ENCODE data around the gene HMGXB3.

HMGXB3 gene

GRCh38 chr5:149960272-149961185 is 40.0 kb upstream of the HMGXB3 start, which contains the start of gene SLC26A2:
SLC26A2 (plus strand) TSS chr5:149960758; CDS start chr5:149977653, 16,895 bp downstream.
- peak within 1 kb of the TSS; percentile 72 to 86 (median 82) for H3K9ac ChIP-seq
- no peak for TF ChIP-seq Cebpa-rat (IDR thresholded peaks at IDR 0.05)
- no peaks in the 10 kb centered on the region for H3K9me3 ChIP-seq (replicated peaks in 1 of 11)
- H4K20me1 ChIP-seq: peaks cover 0 to 7% (median 0%) of the 10 kb centered on the region in 11 experiments; a peak in 4 of 22 replicates
- peak within 1 kb of the TSS; percentile 80 to 99 (median 94) for H3K4me2 ChIP-seq
- peaks cover 27 to 39% (median 34%) of the 10 kb centered on the region in 10 experiments for H3K4me1 ChIP-seq
- peak within 1 kb of the TSS; percentile 70 to 92 (median 82) for H3K4me3 ChIP-seq
- H3K27me3 ChIP-seq: no peaks in the 10 kb centered on the region
- H3K36me3 ChIP-seq: no peaks in the 10 kb centered on the region
- peak within 1 kb of the TSS; percentile 64 to 89 (median 79) for H3K27ac ChIP-seq

DNA sequence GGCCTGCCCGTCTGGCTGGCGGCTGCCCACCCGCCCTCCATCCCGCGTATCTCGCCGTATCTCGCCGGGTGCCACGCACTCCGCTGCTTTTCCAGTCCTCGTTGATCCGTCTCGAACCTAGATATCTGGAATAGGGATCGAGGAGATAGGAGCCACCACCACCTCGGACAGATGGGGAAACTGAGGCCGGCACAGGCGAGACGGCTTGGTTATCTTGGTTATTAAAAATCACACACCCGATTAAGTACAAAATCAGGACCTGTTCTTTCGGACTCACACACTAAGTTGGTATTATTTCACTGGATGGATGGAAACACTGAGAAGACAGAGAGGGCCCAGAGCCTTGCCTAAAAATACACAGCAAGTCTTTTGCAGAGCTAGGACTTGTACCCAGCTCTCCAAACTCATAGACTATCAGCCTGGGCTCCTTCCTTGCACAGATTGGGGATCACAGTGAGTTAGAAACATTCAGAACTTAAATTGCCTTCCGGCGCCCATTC is 39.3 kb upstream of the HMGXB3 start:
- Histone ChIP-seq H3K27me3 (no peaks in the 10 kb centered on the region), H3K4me2 (peak overlapping the region; percentile 80 to 99 (median 94)), H3K27ac (peak overlapping the region; percentile 18 to 87 (median 77); a peak in 18 of 22 replicates), H3K36me3 (no peaks in the 10 kb centered on the region), H4K20me1 (peaks cover 0 to 7% (median 0%) of the 10 kb centered on the region in 11 experiments; a peak in 4 of 22 replicates), H3K9ac (peak overlapping the region; percentile 72 to 85 (median 82)), H3K4me3 (peak overlapping the region; percentile 70 to 92 (median 82)), H3K4me1 (peaks cover 27 to 39% (median 34%) of the 10 kb centered on the region in 10 experiments), H3K9me3 (replicated peaks in 1 of 11) (no peaks in the 10 kb centered on the region)
- TF ChIP-seq Cebpa-rat (IDR thresholded peaks at IDR 0.05): no peak

GRCh38 chr5:149961957-149962409 is 38.6 kb upstream of the HMGXB3 start:
- peak overlapping the region in 3 of 11 experiments; percentile 77 to 84 (median 80); a peak in 1 of 22 replicates for H3K9ac ChIP-seq
- no peaks in the 10 kb centered on the region for H3K9me3 ChIP-seq (replicated peaks in 1 of 11)
- H3K4me3 ChIP-seq: peak overlapping the region in 1 of 10 experiments; percentile 86; a peak in 2 of 20 replicates
- H4K20me1 ChIP-seq: peaks cover 0 to 7% (median 0%) of the 10 kb centered on the region in 11 experiments; a peak in 4 of 22 replicates
- peak overlapping the region; percentile 80 to 99 (median 94) for H3K4me2 ChIP-seq
- no peaks in the 10 kb centered on the region for H3K27me3 ChIP-seq
- peaks cover 27 to 32% (median 28%) of the 10 kb centered on the region in 10 experiments for H3K4me1 ChIP-seq
- TF ChIP-seq Cebpa-rat (IDR thresholded peaks at IDR 0.05): no peak
- H3K27ac ChIP-seq: no peak overlapping the region
- H3K36me3 ChIP-seq: no peaks in the 10 kb centered on the region

GRCh38 chr5:149962601-149963300 is 37.8 kb upstream of the HMGXB3 start:
- peaks cover 23 to 28% (median 25%) of the 10 kb centered on the region in 10 experiments for H3K4me1 ChIP-seq
- no peak overlapping the region for H3K27ac ChIP-seq
- peak overlapping the region in 2 of 11 experiments; percentile 88 to 93; a peak in 2 of 22 replicates for H3K4me2 ChIP-seq
- H3K36me3 ChIP-seq: 0 out of 22 replicates have a peak, but pooled peaks cover 0 to 3% (median 0%) of the 10 kb centered on the region in 11 experiments
- H4K20me1 ChIP-seq: peaks cover 0 to 7% (median 0%) of the 10 kb centered on the region in 11 experiments; a peak in 4 of 22 replicates
- no peak for TF ChIP-seq Cebpa-rat (IDR thresholded peaks at IDR 0.05)
- no peaks in the 10 kb centered on the region for H3K27me3 ChIP-seq
- H3K9ac ChIP-seq: no peak overlapping the region
- no peak overlapping the region for H3K4me3 ChIP-seq
- H3K9me3 ChIP-seq (replicated peaks in 1 of 11): no peaks in the 10 kb centered on the region

DNA sequence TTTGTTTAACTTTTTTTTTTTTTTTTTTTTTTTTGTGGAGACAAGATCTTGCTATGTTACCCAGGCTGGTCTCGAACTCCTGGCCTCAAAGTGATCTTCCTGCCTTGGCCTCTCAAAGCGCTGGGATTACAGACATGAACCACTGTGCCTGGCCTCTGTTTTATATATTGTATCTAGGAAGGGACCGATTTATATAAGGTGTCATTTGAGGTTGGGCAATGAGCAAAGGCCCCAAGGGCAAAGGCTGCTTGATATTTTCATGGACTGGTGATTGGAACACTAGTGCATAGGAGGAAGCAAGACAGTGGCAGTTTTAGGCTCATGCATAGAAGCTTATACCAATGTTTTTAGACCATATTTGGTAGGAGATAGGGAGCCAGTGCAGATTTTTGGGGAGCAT is 36.8 kb upstream of the HMGXB3 start:
- H3K9ac ChIP-seq: no peak overlapping the region
- TF ChIP-seq Cebpa-rat (IDR thresholded peaks at IDR 0.05): no peak
- peaks cover 23 to 28% (median 25%) of the 10 kb centered on the region in 10 experiments for H3K4me1 ChIP-seq
- H3K9me3 ChIP-seq (replicated peaks in 1 of 11): no peaks in the 10 kb centered on the region
- H3K27me3 ChIP-seq: no peaks in the 10 kb centered on the region
- H3K27ac ChIP-seq: no peak overlapping the region
- H3K4me2 ChIP-seq: no peak overlapping the region
- peaks cover 0 to 7% (median 0%) of the 10 kb centered on the region in 11 experiments; a peak in 4 of 22 replicates for H4K20me1 ChIP-seq
- H3K36me3 ChIP-seq: 0 out of 22 replicates have a peak, but pooled peaks cover 0 to 4% (median 0%) of the 10 kb centered on the region in 11 experiments
- H3K4me3 ChIP-seq: no peak overlapping the region

- H4K20me1 ChIP-seq: peaks cover 0 to 8% (median 0%) of the 10 kb centered on the region in 11 experiments; a peak in 7 of 22 replicates
- TF ChIP-seq Cebpa-rat (IDR thresholded peaks at IDR 0.05): no peak
- peaks cover 0 to 19% (median 0%) of the 10 kb centered on the region in 11 experiments; a peak in 1 of 22 replicates for H3K36me3 ChIP-seq
- no peak overlapping the region for H3K27ac ChIP-seq
- H3K9ac ChIP-seq: no peak overlapping the region
- no peak overlapping the region for H3K4me3 ChIP-seq
- no peak overlapping the region for H3K4me2 ChIP-seq
- H3K4me1 ChIP-seq: peaks cover 0 to 8% (median 2%) of the 10 kb centered on the region in 10 experiments; a peak in 17 of 20 replicates
- H3K9me3 ChIP-seq (replicated peaks in 1 of 11): no peaks in the 10 kb centered on the region
- no peaks in the 10 kb centered on the region for H3K27me3 ChIP-seq
These were observed 33.6 kb upstream of the HMGXB3 start for GRCh38 chr5:149966946-149967345.

DNA sequence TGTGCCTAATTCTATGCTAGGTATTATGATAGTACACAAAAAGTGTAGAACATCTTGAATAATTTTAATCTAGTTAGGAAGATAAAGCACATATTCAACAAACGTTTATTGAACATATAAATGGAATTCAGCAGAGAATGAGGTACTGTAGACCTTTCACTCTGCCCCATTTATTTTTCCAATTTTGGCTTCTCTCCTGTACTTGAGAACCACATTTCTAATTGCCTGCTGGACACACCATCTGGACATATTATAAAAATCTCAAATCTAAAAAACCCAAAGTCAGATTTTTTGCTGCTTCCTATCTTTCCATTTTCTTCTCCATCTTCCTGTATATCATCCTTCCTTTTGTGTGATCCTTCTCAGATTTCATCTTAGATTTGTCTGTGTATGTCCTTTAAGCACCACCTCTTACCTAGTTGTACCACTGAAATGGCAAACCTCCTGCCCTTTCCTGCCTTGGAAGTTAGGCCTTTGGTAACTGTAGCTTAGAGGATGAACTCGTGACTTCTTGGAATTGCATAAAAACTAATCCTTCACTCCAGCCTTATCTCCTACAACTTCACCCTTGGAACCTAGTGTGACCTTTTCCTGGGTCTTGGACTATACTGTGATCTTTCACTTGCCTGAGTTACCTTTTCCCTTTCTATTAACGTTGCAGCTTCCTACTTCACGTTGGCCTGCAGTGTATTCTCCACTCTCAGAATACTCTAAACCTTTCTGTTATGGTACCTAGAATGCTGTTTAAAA is 31.2 kb upstream of the HMGXB3 start:
- H3K4me3 ChIP-seq: no peak overlapping the region
- H3K27me3 ChIP-seq: no peaks in the 10 kb centered on the region
- H3K4me2 ChIP-seq: no peak overlapping the region
- no peaks in the 10 kb centered on the region for H3K4me1 ChIP-seq
- peaks cover 0 to 19% (median 0%) of the 10 kb centered on the region in 11 experiments; a peak in 1 of 22 replicates for H3K36me3 ChIP-seq
- no peak overlapping the region for H3K27ac ChIP-seq
- TF ChIP-seq Cebpa-rat (IDR thresholded peaks at IDR 0.05): no peak
- H3K9ac ChIP-seq: no peak overlapping the region
- peaks cover 0 to 10% (median 0%) of the 10 kb centered on the region in 11 experiments; a peak in 5 of 22 replicates for H4K20me1 ChIP-seq
- no peaks in the 10 kb centered on the region for H3K9me3 ChIP-seq (replicated peaks in 1 of 11)

GRCh38 chr5:149975409-149975808 is 25.1 kb upstream of the HMGXB3 start:
- H3K36me3 ChIP-seq: peaks cover 23 to 38% (median 27%) of the 10 kb centered on the region in 11 experiments
- no peak overlapping the region for H3K27ac ChIP-seq
- H4K20me1 ChIP-seq: peaks cover 0 to 6% (median 0%) of the 10 kb centered on the region in 11 experiments; a peak in 4 of 22 replicates
- no peak for TF ChIP-seq Cebpa-rat (IDR thresholded peaks at IDR 0.05)
- H3K4me3 ChIP-seq: no peak overlapping the region
- no peaks in the 10 kb centered on the region for H3K9me3 ChIP-seq (replicated peaks in 1 of 11)
- peaks cover 12 to 14% (median 13%) of the 10 kb centered on the region in 10 experiments for H3K4me1 ChIP-seq
- no peaks in the 10 kb centered on the region for H3K27me3 ChIP-seq
- H3K4me2 ChIP-seq: no peak overlapping the region
- H3K9ac ChIP-seq: no peak overlapping the region

Measured in BLaER1 treated with 17β-estradiol and CSF1 and Interleukin-3, amounts not matched to agents 10 nM and 100 nM (cell line).